RPMI7951 (cell line): Measurements from ENCODE around the gene PKD1. TPM values are rescaled to one million over a fixed set of nuclear protein-coding genes. Genes with fewer than 3 reads are reported as not detected.
"Not testable (repeated sequence)": the region's sequence is repeated elsewhere in the genome, so short reads cannot be mapped to it uniquely, and the experiment has no call there.

Source experiments
- DNase-seq: peaks from one replicate; pipeline ENCODE4 v3.0.0-alpha.2; 2012; ENCODE audit warnings: low read depth
- total RNA-seq: library from RNA; depleted of rRNA; stranded (reverse); fragments of >200 nt; shearing (Covaris generic); gene quantifications from 2 replicates; pipeline ENCODE4 v1.2.3, GENCODE V29; 2014

The PKD1 gene
- total RNA-seq, 1 experiment from 2014 or later, result 19.1 TPM

- peak; percentile 96 for DNase-seq
These were observed 28.4 kb downstream of the PKD1 start for GRCh38 chr16:2107121-2107790.

- DNase-seq, result not testable (repeated sequence)
These were observed 29.5 kb downstream of the PKD1 start for GRCh38 chr16:2106211-2106610.

- DNase-seq, result not testable (repeated sequence)
These were observed 29.9 kb downstream of the PKD1 start for GRCh38 chr16:2105769-2106168.

- DNase-seq, result not testable (repeated sequence)
These were observed 30.4 kb downstream of the PKD1 start for GRCh38 chr16:2105291-2105690.

- not testable (repeated sequence) for DNase-seq
These were observed 31.2 kb downstream of the PKD1 start for GRCh38 chr16:2104464-2104863.

- no peak for DNase-seq
These were observed 33.2 kb downstream of the PKD1 start for GRCh38 chr16:2102471-2102870.

GRCh38 chr16:2101581-2101980 is 34.1 kb downstream of the PKD1 start:
- not testable (repeated sequence) for DNase-seq

- not testable (repeated sequence) for DNase-seq
These were observed 38.0 kb downstream of the PKD1 start for GRCh38 chr16:2097689-2098088.

GRCh38 chr16:2096853-2097595 is 38.7 kb downstream of the PKD1 start:
- no peak for DNase-seq

GRCh38 chr16:2095918-2096582 is 39.6 kb downstream of the PKD1 start:
- DNase-seq, result no peak

GRCh38 chr16:2095315-2095853 is 40.3 kb downstream of the PKD1 start:
- no peak for DNase-seq

- no peak for DNase-seq
These were observed 41.9 kb downstream of the PKD1 start for GRCh38 chr16:2093793-2094192.

- no peak for DNase-seq
These were observed 42.8 kb downstream of the PKD1 start for GRCh38 chr16:2092866-2093265.

GRCh38 chr16:2092256-2092620 is 43.5 kb downstream of the PKD1 start:
- no peak for DNase-seq

GRCh38 chr16:2091547-2092255 is 44.0 kb downstream of the PKD1 start:
- DNase-seq, result no peak

- no peak for DNase-seq
These were observed 44.7 kb downstream of the PKD1 start for GRCh38 chr16:2090777-2091546.

GRCh38 chr16:2090481-2090776 is 45.3 kb downstream of the PKD1 start:
- no peak for DNase-seq

GRCh38 chr16:2089706-2090480 is 45.8 kb downstream of the PKD1 start:
- no peak for DNase-seq

- no peak for DNase-seq
These were observed 46.8 kb downstream of the PKD1 start for GRCh38 chr16:2088759-2089358.
